Measurements from ENCODE around the gene KAZN.

Gene KAZN

DNA sequence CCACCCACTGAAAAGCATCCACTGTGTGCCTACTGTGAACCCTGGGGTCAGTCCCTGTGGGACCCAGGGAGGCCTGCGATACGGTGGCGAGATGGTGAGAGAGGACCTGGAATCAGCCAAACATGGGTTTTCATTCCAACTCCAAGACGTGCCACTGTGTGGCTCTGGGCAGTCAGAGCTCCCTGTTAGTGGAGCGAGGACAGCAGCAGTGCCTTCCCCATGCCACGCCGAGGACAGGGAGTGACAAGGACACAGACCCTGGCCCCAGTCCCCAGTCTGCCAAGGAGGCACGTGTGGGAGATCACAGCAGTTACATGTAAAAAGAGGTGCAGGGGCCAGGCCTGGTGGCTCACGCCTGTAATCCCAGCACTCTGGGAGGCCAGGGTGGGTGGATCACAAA, 504.2 kb downstream of the KAZN start:
- DNase-seq = no peak

- no peak for DNase-seq
These were observed 504.7 kb downstream of the KAZN start for GRCh38 chr1:15103211-15103610.

DNA sequence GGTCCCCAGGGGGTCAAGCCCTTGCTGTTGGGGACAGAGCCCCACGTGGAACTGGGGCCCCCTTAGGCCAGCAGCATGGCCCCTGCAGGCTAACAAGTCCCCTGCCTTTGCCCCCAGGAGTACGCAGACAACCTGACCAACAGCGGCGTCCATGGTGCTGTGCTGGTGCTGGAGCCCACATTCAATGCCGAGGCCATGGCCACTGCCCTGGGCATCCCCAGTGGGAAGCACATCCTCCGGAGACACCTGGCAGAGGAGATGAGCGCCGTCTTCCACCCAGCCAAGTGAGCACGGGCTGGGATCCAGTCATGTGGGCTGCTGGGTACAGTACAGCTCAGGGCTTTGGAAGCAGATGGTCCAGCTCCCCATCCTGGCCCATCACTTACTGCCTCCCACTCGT, 505.4 kb downstream of the KAZN start:
- DNase-seq = no peak

- DNase-seq = no peak
These were observed 506.3 kb downstream of the KAZN start for GRCh38 chr1:15104768-15105167.

DNA sequence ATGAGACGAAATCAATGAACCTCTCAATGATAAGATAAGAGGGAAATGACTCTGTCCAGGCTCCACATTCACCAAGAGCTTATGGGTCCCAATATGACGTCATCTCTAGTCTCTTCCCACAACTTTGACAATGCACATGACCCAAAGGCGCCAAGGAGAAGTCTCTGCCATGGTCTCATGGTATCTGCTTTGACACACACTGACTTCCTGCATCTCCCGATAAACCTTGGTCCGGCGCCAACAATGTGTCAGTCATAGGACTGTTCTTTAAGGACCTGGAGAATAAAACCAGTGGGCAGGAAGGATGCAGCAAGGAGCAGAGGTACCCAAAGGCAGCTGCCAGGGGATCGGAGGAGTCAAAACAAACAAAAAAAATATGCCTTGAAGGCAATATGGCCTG, 508.1 kb downstream of the KAZN start:
- DNase-seq = no peak

GRCh38 chr1:15107058-15107687, 508.7 kb downstream of the KAZN start:
- no peak for DNase-seq

GRCh38 chr1:15107911-15108310, 509.4 kb downstream of the KAZN start:
- no peak for DNase-seq

GRCh38 chr1:15110128-15110866, 511.8 kb downstream of the KAZN start:
- DNase-seq = no peak

GRCh38 chr1:15110867-15111230, 512.4 kb downstream of the KAZN start:
- DNase-seq = no peak

GRCh38 chr1:15113146-15113545, 514.7 kb downstream of the KAZN start:
- DNase-seq = no peak

- DNase-seq = no peak
These were observed 516.4 kb downstream of the KAZN start for GRCh38 chr1:15114884-15115283.

- no peak for DNase-seq
These were observed 517.3 kb downstream of the KAZN start for GRCh38 chr1:15115542-15116330.

DNA sequence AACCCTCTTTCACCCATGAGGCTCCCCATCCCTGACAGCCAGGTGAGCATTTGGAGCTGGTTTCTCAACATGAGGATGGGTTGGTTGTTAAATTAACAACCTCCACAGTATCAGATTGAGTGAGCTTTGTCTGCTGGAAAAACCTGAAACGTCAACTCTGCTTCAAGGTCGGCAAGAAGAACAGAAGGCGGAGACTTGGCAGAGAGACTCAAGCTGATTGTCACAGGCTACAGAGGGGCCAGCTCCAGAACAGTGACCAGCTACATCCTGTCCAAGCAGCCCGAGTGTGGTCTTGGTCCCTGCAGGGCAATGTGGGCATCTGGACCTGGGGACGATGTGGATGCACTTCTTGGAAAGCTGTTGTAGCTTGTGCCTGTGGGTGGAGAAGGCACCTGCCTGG, 518.5 kb downstream of the KAZN start:
- DNase-seq = no peak

DNA sequence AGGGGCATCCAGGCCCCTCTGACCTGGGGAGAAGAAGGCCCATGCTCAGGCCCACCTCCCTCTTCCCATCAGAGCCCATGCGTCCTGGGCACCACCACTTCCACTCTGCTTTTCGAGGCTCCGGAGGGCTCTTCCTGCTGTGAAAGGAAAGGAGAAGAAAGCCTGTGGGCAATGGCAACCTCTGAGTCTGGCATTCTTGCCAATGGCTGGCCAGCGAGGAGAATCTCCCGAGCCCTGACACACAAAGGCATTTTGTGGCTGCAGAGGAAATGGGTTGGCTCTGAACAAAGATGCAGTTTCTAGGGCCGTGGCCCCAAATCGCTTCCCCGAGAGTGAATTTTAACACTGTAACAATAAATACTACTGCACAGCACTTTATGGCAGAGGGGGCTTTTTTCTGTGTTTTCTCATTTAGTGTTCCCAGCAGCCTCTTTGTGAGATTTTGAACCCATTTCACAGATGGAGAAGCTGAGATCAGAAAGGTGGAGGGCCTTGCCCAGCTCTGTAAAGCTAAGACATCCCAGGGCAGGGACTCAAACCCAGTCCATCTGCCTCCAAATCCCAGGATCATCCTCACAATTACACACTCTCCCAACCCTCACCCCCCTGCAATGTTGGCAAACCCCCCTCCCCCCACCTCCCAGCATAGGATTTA, 519.3 kb downstream of the KAZN start:
- no peak for DNase-seq

GRCh38 chr1:15118579-15118978, 520.1 kb downstream of the KAZN start:
- DNase-seq = no peak

DNA sequence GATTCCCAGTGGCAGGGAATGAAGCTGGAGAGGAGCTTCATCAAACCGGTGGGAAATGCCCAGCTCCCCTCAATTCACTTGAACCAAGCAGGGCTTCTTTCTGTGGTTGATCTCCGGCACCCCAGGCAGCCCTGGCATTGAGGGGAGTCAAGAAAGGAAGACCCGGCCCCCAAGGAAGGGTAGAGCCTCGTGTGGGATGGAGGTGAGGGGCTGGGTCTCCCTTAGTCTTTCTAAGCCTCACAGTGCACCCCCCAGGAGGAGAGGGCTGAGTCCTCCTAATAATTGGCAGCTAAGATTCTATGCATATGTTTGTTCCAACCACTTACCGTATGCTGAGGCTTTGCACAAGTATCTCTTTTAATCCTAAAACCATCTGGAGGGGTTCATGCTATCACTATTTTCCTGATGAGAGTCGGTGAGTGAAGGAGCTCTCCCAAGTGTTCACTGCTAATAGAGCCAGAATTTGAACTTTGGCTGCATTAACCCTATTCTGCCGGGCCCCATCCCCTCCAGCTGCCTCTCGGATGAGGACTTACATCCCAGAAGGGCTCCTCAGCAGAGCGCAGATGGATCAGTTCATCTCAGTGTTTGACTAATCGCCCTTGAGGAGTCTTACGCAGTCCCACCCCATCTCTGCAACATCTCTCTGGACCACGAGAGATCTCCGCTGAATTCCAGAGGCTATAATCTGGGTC, 521.9 kb downstream of the KAZN start:
- no peak for DNase-seq

DNA sequence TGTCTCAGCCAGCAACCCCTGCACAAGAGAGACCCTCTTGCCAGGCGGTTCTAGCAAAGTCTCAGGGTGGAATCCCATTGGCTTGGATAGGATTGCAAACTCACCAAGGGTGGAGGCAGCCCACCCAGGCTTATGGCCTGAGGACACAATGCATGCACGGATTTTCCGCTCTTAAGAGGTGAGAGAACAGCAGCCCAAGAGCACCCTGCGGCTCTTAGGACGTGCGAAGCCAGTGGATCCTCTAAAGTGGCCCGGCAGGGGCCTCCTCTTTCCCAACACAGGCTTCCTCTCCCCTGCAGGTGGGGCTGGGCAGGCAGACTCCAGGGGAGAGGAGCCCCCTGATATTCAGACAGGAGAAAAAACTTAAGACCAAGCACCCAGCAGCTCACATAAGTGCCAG, 523.8 kb downstream of the KAZN start:
- DNase-seq = no peak

DNA sequence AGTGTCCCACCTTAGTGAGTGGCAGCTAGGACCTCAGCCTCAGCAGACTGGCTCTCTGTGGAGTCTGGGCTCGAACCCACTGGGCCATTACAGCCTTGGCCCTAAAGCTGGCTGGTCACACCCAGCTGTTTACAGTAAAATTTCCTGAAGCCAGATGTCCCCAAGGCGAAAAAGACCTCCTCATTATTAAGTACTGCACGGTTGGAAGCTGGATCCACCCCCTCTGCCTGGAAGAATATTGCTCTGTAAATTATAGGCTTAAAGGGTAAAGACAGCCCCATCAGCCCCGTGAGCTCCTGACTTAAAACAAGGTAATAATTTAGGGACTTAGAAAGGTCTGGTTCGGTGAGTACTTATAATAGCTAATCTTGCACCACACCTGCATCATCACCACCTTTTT, 524.8 kb downstream of the KAZN start:
- no peak for DNase-seq

DNA sequence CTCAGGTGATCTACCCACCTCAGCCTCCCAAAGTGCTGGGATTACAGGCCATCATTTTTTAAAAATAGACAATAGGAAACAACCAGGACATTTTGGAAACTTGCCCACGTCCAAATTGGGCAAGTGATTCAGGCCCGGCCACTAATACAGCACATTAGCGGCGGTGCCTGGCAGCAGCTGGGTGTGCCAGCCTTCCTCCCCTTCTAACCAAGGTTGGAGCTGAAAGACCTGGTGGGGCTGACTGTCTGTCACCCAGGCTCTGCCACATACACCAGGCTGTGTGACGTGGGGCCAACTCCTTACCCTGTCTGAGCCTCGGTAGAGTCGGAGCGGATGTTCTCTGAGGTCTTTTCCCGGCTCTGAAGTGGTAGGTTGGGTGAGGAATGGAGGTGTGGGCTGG, 525.4 kb downstream of the KAZN start:
- no peak for DNase-seq

DNA sequence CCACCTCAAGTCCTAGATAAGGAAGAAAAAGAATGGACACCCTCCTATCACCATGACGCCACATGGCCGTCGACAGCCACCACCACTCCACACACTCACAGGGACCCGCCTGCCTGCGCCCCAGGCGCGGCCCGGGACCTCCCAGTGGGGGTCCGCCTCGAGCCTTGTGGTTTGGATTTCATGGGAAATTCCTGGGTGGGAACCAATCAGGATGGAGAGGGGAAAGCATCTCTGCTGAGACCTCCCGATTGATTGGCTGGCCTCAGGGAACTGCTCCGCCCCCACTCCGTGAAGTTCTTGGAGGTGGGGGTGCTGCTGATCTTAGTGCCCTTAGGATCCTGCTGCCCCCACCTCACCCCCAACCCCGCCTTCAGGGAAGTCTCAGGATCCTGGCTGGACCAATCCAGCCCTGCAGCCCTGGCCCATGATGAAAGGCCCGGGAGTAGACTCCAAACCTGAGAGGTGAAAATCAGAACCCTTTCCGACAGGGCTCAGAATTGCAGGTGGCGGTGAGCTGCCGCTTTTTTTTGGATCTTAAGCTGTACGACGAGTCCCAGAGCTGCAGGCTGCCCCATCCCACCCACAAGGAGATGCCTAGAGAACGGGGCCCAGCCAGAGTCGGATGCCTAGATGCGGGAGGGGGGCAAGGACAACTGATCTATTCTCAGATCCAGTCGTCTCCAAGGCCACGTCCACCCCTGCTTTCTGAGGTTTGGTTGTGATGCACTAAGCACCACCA, 526.0 kb downstream of the KAZN start:
- DNase-seq = no peak

GRCh38 chr1:15125101-15125745, 526.7 kb downstream of the KAZN start:
- DNase-seq = no peak

- no peak for DNase-seq
These were observed 529.6 kb downstream of the KAZN start for GRCh38 chr1:15128077-15128476.

All from CD4-positive, alpha-beta T cell treated with Interleukin-4 for 1 hour (primary cell).